Measurements from ENCODE around the gene KY.

DNA sequence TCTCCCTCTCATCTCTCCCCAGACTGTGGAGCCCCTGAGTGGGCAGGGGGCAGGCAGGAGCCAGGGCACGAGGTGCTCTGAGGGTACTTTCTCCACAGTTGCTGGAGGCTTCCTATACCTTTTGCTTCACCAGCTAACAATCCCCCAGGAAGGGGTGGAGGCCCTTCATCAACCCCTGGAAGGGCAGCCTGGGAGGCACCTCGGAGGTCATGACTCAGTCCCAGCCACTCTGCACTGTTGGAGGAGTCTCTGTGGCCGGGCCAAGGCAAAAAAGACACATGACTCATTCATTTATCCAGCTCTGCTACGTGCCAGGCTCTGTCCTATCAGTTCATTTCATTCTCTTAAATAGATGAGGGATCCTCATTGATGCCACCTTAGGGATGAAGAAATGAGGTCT, 15.6 kb upstream of the KY start:
- TF ChIP-seq, protein P1, sequence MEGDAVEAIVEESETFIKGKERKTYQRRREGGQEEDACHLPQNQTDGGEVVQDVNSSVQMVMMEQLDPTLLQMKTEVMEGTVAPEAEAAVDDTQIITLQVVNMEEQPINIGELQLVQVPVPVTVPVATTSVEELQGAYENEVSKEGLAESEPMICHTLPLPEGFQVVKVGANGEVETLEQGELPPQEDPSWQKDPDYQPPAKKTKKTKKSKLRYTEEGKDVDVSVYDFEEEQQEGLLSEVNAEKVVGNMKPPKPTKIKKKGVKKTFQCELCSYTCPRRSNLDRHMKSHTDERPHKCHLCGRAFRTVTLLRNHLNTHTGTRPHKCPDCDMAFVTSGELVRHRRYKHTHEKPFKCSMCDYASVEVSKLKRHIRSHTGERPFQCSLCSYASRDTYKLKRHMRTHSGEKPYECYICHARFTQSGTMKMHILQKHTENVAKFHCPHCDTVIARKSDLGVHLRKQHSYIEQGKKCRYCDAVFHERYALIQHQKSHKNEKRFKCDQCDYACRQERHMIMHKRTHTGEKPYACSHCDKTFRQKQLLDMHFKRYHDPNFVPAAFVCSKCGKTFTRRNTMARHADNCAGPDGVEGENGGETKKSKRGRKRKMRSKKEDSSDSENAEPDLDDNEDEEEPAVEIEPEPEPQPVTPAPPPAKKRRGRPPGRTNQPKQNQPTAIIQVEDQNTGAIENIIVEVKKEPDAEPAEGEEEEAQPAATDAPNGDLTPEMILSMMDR (IDR thresholded peaks at IDR 0.05): no peak
- no peak for TF ChIP-seq POLR2AphosphoS5 (IDR thresholded peaks at IDR 0.05; ENCODE audit: insufficient read depth in 1 of 2, low read depth in 1 of 2)

Measured in vagina (tissue), 2 donors.